Amniotic epithelial cell (primary cell): ENCODE data around the gene ZNF141.
"Not testable (repeated sequence)": the region's sequence is repeated elsewhere in the genome, so short reads cannot be mapped to it uniquely, and the experiment has no call there.

Source experiments
- DNase-seq: peaks from one replicate; pipeline ENCODE4 v3.0.0-alpha.2; 2010; ENCODE audit warnings: low read depth

The ZNF141 gene

DNA sequence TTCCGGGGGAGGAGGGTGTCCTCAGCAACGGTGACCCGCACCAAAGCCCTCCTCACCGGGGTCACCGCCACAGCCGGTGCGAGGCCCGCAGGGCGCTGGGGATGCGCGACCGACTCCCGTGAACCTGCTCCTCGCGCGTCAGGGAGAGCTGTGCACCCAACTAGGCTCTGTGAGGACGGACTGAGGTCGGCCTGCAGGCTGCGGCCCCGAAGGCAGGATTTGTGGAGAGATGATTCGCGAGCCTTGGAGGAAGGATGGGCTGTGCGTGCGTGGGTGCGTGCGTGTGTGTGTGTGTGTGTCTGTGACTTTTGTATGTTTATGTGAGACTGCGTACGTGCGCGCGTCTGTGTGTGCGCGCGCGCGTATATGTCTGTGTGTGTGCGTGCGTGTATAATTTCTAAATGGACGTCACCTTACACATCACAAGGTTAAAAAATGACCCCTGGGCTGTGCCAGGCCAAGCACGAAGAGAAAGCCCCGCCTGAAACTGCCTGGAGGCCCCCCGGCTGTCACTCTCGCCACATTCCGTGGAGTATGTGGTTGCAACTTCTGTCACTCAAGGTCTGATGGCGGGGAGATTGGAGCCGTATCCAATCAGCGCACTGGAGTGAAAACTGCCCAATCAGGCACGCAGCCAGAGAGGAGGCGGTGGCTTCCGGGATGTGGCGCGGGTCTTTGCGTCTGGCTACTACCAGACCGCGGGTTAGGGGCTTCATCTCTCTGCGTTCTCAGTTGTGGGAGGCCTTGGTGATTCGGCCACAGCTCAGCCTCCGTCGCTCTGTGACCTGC lies at the start of gene ZNF141:
TSS of gene ZNF141 (plus strand) at position 672 of the 789 bp plus-strand sequence. CDS start 170 bp downstream, outside the sequence.
- DNase-seq, result peak; percentile 99

DNA sequence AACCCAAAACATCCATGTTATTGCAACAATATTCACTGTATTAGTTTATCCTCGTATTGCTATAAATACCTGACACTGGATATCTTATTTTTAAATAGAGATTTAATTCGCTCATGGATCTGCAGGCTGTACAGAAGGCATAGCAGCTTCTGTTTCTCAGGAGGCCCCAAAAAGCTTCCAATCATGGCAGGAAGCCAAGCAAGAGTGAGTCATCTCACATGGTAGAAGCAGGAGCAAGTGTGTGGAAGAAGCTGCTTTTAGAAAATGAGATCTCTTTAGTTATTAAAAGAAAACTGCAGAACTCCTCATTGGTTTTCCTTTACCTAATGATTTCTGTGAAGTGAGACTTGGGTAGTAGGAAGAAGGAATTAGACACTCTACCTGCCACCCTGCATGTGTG lies 48.7 kb upstream of the ZNF141 start:
- DNase-seq, result peak; percentile 28

DNA sequence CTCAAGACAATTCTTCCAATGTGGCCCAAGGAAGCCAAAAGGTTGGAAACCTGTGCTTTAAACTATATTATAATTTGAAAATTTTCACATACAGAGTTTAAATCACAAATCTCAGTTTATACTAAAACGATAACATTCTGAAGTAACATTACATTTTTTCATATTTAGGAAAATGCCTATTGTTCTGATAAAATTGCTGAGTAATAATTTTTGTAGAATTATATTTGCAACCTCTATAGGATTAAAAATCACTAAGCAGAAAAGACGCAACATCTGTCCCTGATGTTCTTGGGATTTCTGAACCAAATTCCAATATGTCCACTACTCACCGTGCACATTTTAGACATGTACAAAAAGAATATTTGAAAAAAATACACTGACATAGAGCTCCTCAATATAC lies 42.9 kb upstream of the ZNF141 start:
- no peak for DNase-seq

DNA sequence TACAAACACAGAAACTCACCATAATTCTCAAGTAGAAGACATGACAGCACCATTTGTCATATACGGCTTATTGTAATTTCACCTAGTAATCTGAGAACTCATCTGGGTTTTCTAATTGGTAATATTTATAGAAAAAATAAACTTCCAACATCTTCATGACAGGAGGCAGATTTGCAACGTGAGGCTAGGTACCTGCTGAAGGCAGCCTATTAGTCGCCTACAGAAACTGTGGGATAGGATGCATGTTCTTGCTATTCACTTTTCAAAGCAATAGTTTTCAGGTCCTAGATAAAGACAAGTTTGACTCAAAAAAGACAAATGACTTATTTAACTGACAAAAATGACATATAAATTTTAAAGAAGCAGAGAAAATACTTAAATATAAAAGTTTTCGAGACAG lies 35.2 kb upstream of the ZNF141 start:
- DNase-seq, result no peak

DNA sequence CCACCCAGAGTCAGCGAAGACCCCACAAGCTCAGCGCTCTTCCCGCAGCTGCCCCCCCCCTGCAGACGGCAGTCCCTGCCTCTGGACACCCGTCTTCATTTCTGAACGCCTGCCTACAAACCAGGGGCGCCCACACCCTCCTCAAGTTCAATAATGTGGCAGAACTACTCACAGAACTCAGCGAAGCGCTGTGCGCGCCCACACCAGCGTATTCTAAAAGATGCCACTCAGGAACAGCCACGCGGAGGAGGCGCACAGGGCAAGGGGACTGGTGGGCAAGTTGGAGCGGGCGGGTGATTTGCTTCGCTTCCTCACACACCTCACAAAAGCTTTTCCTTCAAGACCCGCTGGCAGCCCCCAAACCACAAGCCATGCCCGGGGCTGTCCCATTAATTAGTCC lies 33.1 kb upstream of the ZNF141 start:
- DNase-seq, result not testable (repeated sequence)

DNA sequence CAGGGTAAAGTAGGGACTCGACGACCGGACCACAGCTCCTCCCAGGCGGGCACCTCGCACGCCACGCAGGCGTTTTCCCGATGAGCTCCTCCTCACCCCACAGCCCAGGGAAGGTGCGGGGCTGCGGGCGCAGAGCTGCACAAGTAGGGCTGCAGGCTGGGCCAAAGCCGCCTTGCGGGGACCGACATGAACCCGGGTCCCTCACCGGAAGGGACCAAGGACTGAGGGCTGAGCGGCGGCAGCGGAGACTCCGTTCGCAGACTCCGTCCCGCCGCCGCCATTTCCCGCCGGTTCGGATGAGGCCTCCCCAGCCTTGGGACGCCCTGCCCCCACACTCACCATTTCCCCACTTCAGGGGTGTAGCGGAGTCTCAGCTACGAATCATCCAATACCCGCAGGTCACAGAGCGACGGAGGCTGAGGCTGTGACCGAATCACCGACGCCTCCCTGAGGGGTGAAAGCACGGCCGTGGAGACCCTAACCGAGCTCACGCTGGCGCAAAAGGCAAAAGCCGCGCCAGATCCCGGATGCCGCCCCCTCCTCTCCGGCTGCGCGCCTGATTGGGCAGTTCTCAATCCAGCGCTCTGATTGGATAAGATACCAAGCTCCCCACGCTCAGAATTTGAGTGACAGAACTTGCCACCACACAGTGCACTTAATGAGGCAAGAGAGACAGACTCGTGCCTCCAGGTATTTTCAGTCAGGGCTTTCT lies 32.5 kb upstream of the ZNF141 start, which contains the start of gene ZNF732:
TSS of gene ZNF732 (minus strand) at position 506 of the 712 bp plus-strand sequence. CDS start at position 342, 164 bp downstream.
- DNase-seq, result peak; percentile 91

DNA sequence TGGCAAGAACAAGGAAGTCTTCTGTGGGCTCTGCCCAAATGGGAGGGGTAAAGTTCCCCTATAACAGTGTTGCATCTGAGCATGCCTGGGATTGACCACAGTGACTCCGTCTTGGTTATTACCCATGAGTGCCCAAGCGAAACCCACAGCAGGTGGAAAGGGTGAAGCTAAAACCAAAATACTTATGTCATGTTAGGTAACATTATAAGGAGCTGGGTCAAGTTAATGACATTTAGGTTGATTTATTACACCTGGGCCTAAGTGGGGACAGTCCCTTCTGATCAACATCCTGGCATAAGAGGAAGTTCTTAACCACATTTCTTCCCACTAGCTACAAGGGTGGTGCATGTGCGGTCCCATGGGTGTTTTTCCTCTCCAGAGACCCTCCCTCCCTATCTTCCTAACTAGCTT lies 31.1 kb upstream of the ZNF141 start:
- no peak for DNase-seq

DNA sequence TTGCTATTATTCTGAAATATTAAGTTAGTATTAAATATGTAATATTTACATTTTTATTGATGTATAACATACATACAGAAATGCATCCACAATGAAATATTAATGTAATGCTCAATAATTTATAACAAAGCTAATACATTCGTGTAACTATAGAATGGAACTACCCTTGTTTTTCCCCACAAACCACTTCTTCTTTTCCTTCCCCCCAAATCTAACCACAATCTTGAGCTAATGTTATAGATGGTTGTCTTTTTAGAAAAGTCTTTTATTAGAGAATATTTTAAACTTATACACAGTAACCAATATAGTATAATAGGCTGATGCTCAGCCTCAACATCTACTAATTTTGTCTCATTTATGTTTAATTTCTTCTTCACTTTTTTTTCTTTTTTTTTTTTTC lies 27.8 kb upstream of the ZNF141 start:
- DNase-seq, result no peak

DNA sequence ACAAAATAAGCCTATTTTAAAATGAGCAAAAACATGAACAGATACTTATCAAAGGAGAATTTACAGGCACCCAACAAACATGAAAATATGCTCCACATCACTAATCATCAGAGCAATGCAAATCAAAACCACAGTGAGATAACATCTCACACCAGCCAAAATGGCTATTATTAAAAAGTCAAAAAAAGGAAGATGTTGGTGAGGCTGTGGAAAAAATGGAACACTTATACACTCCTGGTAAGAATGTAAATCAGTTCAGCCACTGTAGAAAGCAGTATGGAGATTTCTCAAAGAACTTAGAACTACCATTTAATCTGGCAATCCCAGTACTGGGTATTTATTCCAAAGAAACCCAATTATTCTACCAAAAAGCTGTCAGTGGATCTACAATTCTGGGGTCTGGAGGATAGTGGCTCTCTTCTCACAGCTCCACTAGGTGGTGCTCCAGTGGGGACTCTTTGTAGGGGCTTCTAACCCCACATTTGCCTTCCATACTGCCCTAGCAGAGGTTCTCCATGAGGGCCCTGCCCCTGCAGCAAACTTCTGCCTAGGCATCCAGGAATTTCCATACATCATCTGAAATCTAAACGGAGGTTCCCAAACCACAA lies 23.2 kb upstream of the ZNF141 start:
- no peak for DNase-seq

DNA sequence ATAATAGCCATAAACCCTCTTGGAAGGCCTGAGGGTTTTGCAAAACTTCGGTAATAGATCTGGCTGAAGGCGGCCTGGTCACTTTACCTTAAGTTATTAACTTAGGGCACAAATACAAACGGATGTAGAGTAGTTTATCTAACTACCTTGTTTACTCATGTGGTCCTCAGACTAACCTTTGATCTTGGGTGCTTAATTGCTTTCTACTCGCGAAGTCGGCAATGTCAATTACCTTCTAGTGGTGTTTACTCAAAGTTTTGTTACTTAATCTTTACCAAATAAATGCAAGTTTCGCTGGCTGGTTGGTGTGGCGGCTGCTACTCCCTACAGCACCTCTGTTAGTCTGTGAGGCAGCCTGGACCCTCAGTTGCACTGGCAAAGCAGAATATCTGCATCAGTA lies 8.9 kb upstream of the ZNF141 start:
- no peak for DNase-seq

DNA sequence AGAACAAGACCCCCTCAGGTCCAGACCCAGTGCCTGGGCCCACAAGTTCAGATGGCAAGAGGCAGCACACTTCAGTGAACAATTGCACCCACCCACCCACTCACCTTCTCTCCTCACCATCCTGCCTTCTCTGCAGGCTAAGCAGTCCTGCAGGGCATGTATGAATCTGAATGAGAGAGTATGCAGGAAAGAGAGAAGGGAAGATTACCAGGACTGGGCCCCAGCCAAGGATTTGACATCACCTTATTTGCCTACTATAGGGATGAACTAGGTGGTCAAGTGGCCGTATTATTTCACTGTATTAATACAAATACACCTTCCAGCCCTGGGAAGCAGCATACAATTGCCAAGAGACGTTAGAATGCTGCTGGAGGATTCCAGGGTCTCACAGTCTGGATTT lies 2.1 kb upstream of the ZNF141 start:
- no peak for DNase-seq

DNA sequence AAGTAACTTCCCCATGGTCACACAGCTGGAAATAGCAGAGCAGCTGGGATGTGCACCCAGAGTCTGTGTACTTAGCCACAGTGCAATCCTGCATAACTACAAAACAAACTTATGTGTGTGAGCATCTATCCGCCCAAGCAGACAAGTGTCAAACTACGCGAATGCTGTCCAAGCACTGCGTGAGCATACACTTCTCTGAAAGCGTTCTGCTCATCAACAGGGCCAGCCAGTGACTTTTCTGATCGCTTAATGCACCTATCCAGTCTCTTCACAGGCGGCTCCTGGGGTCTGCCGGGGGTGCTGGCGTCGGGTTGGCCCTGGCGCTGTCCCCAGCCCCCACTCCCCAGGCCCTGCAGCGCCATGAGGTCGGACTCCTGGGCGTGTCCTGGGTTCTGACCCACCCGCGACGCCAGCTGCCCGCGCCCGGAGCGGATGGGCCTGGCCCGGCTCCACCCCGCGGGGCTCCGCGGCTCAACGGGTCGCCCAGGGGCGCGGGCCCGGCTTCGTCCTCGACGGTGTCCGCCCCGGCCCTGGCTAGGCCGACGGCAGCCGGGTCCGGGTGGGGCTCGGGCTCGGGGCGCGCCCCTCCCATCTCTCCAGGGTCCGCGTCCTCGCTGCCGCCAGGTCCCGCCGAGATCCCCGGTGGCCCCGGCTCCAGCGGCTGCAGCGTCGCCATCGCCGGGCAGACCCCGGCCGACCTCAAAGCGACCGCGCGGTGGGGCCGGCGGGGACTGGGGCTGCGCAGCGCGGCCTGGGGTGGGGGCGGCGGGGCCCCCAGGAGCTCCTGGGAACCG lies 1.3 kb upstream of the ZNF141 start:
- DNase-seq, result peak; percentile 11

DNA sequence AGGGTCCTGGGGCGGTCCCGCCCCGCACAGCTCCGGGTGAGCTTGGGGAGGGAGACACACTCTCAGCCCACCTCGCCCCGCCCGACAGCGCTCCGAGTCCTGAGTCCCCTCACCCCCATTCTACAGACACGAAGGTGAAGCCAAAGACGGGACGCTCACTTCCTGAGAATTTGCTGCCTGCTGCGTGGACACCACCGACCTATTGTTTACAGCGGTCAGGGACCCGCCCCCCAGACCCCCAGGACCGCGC lies 796 bp upstream of the ZNF141 start:
- no peak for DNase-seq

DNA sequence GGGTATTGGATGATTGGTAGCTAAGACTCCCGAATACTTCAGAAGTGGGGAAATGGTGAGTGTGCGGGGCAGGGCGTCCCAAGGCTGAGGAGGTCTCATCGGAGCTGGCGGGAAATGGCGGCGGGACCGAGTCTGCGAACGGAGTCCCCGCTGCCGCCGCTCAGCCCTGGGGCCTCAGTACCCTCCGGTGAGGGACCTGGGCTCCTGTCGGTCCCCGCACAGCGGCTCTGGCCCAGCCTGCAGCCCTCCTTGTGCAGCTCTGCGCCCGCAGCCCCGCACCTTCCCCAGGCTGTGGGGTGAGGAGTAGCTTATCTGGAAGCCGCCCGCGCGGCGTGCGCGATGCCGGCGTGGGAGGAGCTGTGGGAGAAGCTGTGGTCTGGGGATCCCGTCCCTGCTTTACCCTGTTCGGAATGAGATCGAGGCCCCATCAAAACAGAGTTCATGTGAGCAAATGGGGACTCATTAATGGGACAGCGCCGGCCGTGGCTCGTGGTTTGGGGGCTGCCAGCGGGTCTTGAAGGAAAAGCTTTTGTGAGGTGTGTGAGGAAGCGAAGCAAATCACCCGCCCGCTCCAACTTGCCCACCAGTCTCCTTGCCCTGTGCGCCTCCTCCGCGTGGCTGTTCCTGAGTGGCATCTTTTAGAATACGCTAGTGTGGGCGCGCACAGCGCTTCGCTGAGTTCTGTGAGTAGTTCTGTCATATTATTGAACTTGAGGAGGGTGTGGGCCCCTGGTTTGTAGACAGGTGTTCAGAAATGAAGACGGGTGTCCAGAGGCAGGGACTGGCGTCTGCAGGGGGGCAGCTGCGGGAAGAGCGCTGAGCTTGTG lies 531 bp downstream of the ZNF141 start:
- peak; percentile 74 for DNase-seq

DNA sequence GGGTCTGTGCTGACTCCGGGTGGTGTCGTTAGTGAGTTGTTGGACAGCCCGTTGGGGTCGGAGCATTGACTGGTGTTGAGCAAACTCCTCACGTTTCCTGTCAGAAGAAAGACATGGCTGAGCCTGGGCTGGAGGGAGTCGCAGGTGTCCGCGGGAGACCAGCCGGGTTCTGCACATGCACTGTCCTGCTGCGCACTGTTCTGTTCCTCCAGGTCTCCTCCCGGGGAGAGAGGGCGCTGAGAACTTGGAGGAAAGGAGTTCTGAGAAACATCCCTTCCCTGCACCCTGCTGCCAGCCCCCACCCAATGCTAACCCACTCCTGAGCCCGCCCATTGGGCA lies 1.1 kb downstream of the ZNF141 start:
- no peak for DNase-seq

DNA sequence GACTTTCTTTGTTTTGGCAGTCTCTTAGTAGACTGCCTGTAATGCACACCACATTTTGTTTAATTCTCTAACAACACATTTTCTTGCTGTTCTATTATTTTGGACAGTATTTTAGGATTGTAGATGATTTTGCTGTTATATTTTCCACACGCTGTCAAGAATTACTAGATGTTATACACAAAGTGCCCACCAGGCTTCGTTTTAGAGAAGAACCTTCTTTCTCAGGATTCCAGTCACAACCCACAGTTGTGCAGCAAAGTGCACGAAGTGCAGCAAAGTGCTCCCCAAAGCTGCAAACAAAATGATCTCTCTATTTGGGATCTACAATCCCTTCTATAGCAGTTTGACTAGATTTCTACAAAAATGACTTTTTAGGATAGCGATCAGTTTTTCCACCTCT lies 2.4 kb downstream of the ZNF141 start:
- no peak for DNase-seq

DNA sequence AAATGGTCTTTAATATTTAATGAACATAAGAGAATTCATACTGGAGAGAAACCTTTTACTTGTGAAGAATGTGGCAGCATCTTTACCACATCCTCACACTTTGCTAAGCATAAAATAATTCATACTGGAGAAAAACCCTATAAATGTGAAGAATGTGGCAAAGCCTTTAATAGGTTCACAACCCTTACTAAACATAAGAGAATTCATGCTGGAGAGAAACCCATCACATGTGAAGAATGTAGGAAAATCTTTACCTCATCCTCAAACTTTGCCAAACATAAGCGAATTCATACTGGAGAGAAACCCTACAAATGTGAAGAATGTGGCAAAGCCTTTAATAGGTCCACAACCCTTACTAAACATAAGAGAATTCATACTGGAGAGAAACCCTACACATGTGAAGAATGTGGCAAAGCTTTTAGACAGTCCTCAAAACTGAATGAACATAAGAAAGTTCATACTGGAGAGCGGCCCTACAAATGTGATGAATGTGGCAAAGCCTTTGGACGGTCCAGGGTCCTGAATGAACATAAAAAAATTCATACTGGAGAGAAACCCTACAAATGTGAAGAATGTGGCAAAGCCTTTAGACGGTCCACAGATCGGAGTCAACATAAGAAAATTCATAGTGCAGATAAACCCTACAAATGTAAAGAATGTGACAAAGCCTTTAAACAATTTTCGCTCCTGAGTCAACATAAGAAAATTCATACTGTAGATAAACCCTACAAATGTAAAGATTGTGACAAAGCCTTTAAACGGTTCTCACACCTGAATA lies 35.6 kb downstream of the ZNF141 start:
- peak; percentile 6 for DNase-seq

DNA sequence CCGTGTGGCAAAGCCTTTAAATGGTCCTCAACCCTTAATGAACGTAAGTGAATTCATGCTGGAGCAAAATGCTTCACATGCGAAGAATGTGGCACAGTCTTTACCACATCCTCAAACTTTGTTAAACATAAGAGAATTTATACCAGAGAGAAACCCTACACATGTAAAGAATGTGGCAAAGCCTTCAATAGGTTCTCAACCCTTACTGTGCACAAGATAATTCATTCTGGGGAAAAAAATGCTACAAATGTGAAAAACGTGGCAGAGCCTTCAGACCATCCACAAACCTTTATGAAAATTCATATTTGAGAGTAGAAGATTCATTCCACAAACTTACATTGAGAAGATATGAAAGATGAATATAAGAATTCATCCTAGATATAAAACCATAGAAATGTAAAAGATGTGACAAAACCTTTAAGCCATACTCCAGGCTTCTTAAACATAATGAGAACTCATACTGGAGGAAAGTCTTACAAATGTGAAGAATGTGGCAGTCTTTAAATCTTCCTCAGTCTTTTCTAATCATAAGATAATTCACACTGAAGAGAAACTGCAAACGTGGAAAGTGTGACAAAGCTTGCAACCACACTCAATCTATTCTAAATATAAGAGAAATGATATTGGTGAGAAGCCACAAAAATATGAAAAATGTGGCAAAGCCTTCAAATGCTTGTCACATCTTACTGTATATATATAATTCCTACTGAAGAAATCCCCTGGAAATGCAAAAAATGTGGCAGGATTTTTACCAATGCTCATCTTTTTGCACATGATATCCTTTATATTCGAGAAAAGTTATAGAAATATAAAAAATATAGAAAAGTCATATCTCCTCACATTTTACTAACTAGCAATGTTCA lies 36.9 kb downstream of the ZNF141 start:
- no peak for DNase-seq

DNA sequence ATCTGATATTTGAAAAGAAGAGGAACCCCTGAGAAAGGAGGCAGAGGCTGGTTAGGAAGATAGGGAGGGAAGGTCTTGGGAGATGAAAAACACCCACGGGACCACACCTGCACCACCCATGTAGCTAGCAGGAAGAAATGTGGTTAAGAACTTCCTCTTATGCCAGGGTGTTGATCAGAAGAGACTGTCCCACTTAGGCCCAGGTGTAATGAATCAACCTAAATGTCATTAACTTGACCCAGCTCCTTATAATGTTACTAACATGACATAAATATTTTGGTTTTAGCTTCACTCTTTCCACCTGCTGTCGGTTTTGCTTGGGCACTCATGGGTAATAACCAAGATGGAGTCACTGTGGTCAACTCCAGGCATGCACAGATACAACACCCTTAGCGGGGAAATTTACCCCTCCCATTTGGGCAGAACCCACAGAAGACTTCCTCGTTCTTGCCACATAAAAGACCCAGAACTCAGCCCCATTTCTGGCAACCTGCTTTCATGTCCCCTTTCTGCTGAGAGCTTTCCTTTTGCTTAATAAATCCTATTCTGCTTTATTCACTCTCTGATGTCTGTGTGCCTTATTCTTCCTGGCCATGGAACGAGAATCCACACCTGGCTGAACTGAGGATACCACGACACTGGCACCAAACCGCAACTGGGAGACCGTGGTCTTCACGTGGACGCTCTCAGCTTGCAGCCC lies 46.8 kb downstream of the ZNF141 start:
- DNase-seq, result no peak
